Mesodermal cell (in vitro differentiated cells): Measurements from ENCODE around the gene MELTF.

Source experiments
- H3K27ac ChIP-seq: 2 replicates; pipeline ENCODE4 v1.7.0; 2013; ENCODE audit warnings: mild to moderate bottlenecking, low read depth, low read length, moderate library complexity; ENCODE audit not compliant: severe bottlenecking
- H3K36me3 ChIP-seq: 2 replicates; pipeline ENCODE4 v1.7.1; 2013; ENCODE audit warnings: mild to moderate bottlenecking, low read length, moderate library complexity; ENCODE audit not compliant: control insufficient read depth, insufficient read depth
- H3K4me1 ChIP-seq: one replicate; pipeline ENCODE4 v1.7.1; 2013; ENCODE audit warnings: mild to moderate bottlenecking, low read length; ENCODE audit not compliant: insufficient read depth, control insufficient read depth, poor library complexity, severe bottlenecking
- H3K4me3 ChIP-seq: 2 replicates; pipeline ENCODE4 v1.7.0; 2013; ENCODE audit warnings: low read length, control low read depth, mild to moderate bottlenecking; ENCODE audit not compliant: insufficient read depth, poor library complexity, severe bottlenecking; ENCODE audit errors: extremely low read depth
- H3K9me3 ChIP-seq: 2 replicates; pipeline ENCODE4 v1.7.1; 2013; ENCODE audit warnings: mild to moderate bottlenecking, low read length, moderate library complexity; ENCODE audit not compliant: control insufficient read depth
- WGBS, 2 experiments: methylation state at CpG; one replicate each; pipeline ENCODE4 v1.1.5; 2013; ENCODE audit warnings: missing lambda C conversion rate in 2 of 2; ENCODE audit not compliant: insufficient coverage in 2 of 2; 5-methylcytosine and 5-hydroxymethylcytosine counted together

The MELTF gene

DNA sequence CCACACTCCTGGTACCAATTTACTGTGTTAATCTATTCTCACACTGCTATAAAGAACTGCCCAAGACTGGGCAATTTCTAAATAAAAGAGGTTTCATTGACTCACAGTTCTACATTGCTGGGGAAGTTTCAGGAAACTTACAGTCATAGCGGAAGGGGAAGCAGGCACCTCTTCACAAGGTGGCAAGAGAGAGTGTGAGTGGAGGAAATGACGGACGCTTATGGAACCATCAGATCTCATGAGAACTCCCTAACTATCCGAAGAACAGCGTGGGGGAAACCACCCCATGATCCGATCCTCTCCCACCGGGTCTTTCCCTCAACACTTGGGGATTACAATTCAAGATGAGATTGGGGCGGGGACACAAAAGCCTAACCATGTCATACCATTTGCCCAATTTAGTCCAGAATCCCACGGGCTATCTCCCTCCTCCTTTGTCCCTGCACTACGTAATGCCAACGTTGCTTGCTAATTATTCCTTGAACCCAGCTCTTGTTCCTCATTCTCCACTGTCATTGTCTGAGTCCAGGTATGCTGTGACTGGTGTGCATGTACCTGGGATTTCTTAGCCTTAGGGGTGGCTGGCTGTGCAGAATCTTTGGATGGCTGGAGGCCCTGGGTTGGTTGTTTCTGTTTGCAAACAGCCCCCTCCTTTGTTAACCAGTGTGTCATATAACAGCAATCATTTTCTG, 64.4 kb downstream of the MELTF start:
- Histone ChIP-seq H3K36me3 (no peaks in the 10 kb centered on the region), H3K4me3 (no peak overlapping the region), H3K27ac (no peak overlapping the region), H3K4me1 (peaks cover 6% of the 10 kb centered on the region), H3K9me3 (no peaks in the 10 kb centered on the region)
- WGBS, 2 experiments: 89 to 92% methylated on average over 9 to 11 of the region's 11 CpGs

DNA sequence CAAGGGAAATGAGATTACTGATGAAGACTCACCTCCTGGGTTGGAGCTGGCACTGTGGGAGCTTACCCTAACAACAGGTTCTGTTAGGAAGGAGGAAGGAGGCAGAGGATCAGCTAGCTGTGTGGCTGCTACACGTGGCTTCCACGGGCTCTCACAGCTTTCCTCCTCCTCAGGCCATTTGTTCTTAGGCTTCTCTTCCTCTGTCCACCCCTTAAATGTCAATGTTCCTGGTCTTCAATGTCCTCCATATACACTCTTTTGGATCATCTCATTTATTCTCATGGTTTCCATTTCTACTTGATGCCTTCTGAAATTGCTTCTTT, 66.0 kb downstream of the MELTF start:
- H3K4me1 ChIP-seq: peaks cover 6% of the 10 kb centered on the region
- H3K27ac ChIP-seq: no peak overlapping the region
- 55 to 56% methylated on average over 2 of the region's 2 CpGs for WGBS, 2 experiments
- no peak overlapping the region for H3K4me3 ChIP-seq
- no peaks in the 10 kb centered on the region for H3K36me3 ChIP-seq
- H3K9me3 ChIP-seq: no peaks in the 10 kb centered on the region

DNA sequence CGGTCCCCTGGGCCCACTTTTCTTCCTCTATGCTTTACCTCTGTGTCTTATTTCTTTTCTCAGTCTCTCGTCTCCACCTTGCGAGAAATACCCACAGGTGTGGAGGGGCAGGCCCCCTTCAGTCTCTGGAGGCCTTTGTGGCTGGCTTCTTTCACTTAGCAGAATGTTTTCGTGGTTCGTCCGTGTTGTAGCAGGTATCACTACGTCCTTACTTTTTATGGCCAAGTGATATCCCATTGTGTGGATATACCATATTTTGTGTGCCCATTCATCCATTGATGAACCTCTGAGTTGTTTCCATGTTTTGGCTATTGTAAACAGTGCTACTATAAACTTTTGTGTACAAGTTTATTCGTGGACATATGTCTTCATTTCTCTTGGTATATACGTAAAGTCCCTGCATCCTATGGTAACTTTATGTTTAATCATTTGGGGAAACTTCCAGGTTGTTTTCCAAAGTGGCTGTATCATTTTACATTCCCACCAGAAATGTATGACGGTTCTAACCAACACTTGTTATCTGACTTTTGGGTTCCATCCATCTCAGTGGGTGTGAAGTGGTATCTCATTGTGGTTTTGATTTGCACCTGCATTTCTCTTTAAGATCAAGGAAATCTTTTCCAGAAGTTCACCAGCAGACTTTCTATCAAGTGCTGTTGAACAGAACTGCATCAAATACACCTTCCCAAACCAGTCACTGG, 66.5 kb downstream of the MELTF start:
- WGBS, 2 experiments: 92 to 93% methylated on average over 7 to 8 of the region's 10 CpGs
- no peaks in the 10 kb centered on the region for H3K36me3 ChIP-seq

DNA sequence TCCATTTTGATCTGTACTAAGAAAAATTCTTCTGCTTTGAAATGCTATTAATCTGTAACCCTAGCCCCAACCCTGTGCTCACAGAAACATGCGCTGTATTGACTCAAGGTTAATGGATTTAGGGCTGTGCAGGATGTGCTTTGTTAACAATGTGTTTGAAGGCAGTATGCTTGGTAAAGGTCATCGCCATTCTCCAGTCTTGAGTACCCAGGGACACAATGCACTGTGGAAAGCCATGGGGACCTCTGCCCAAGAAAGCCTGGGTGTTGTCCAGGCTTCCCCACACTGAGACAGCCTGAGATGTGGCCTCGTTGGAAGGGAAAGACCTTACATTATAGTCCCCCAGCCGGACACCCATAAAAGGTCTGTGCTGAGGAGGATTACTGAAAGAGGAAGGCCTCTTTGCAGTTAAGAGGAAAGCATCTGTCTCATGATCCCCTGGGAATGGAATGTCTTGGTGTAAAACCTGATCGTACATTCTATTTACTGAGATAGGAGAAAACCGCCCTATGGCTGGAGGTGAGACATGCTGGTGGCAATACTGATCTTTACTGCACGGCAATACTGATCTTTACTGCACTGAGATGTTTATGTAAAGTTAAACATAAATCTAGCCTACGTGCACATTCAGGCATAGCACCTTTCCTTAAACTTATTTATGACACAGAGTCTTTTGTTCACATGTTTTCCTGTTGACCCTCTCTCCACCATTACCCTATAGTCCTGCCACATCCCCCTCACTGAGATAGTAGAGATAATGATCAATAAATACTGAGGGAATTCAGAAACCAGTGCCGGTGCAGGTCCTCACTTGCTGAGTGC, 67.3 kb downstream of the MELTF start:
- 90% methylated on average over 4 to 5 of the region's 9 CpGs for WGBS, 2 experiments
- Histone ChIP-seq H3K36me3 (no peaks in the 10 kb centered on the region), H3K4me3 (no peak overlapping the region), H3K9me3 (no peaks in the 10 kb centered on the region), H3K4me1 (no peaks in the 10 kb centered on the region), H3K27ac (no peak overlapping the region)

More for the DNA sequence above, 66.5 kb downstream of the MELTF start:
- H3K9me3 ChIP-seq: no peaks in the 10 kb centered on the region
- peaks cover 2% of the 10 kb centered on the region for H3K4me1 ChIP-seq
- H3K4me3 ChIP-seq: no peak overlapping the region
- no peak overlapping the region for H3K27ac ChIP-seq

DNA sequence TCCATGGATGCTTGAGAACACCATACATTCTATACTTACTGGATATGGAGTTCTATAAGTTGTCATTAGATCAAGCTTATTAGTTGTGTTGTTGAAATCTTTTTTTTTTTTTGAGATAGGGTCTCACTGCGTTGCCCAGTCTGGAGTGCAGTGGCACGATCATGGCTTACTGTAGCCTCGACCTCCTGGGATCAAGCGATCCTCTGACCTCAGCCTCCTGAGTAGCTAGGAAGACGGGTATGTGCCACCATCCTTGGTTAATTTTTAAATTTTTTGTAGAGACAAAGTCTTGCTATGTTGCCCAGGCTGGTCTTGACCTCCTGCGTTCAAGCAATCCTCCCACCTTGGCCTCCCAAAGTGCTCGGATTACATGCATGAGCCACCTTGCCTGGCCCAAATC, 74.8 kb downstream of the MELTF start:
- 62 to 73% methylated on average over 5 of the region's 7 CpGs for WGBS, 2 experiments

More for the DNA sequence above, 74.8 kb downstream of the MELTF start:
- H3K27ac ChIP-seq: no peak overlapping the region
- no peaks in the 10 kb centered on the region for H3K36me3 ChIP-seq
- no peak overlapping the region for H3K4me3 ChIP-seq
- H3K4me1 ChIP-seq: no peaks in the 10 kb centered on the region
- no peaks in the 10 kb centered on the region for H3K9me3 ChIP-seq
